ENCODE measurements around the gene CDC14A. TPM values are rescaled to one million over a fixed set of nuclear protein-coding genes. Genes with fewer than 3 reads are reported as not detected.

The CDC14A gene
- total and polyA plus RNA-seq, 2 of the 8 experiments (the other 6 are each of a cell fraction or from before 2014, with no cell fraction given): 3.2 to 8.9 TPM

GRCh38 chr1:100390531-100390930 lies 38.2 kb downstream of the CDC14A start:
- H3K27me3 ChIP-seq (replicated peaks in 1 of 4; ENCODE audit: control insufficient read depth in 3 of 4, extremely low read depth in 1 of 4, insufficient read depth in 3 of 4, low read length in 3 of 4): no peaks in the 10 kb centered on the region
- FAIRE-seq: no peak

More at GRCh38 chr1:100390531-100390930, 38.2 kb downstream of the CDC14A start:
- no peak for DNase-seq (ENCODE audit: low read depth in 1 of 2, low spot score in 2 of 2)
- H2AFZ ChIP-seq (ENCODE audit: low read length): no peak overlapping the region
- H2BK15ac ChIP-seq (ENCODE audit: low read length): no peak overlapping the region
- H3K27ac ChIP-seq (ENCODE audit: low read depth, low read length): no peak overlapping the region
- TF ChIP-seq NANOG (IDR thresholded peaks at IDR 0.05; ENCODE audit: insufficient read depth, low read depth, low read length, poor library complexity, severe bottlenecking): no peak
- no peak for TF ChIP-seq TEAD4 (IDR thresholded peaks at IDR 0.05; ENCODE audit: low read depth, low read length)
- TF ChIP-seq EZH2 (IDR thresholded peaks at IDR 0.05; ENCODE audit: low read depth, low read length, severe bottlenecking): no peak
- TF ChIP-seq FOSL1 (IDR thresholded peaks at IDR 0.05; ENCODE audit: insufficient read depth, low read depth, low read length): no peak
- TF ChIP-seq HDAC6 (IDR thresholded peaks at IDR 0.05; ENCODE audit: low read depth, low read length): no peak
- no peak for TF ChIP-seq HDAC2 (IDR thresholded peaks at IDR 0.05; ENCODE audit: borderline replicate concordance in 1 of 2, low read depth in 2 of 2, low read length in 2 of 2)
- TF ChIP-seq KDM1A (IDR thresholded peaks at IDR 0.05; ENCODE audit: borderline replicate concordance, low read length): no peak
- no peak overlapping the region for H2BK5ac ChIP-seq (ENCODE audit: low read depth, low read length)
- H3K14ac ChIP-seq (ENCODE audit: insufficient read length): no peak overlapping the region
- no peak overlapping the region for H3K9ac ChIP-seq (replicated peaks in 1 of 4; ENCODE audit: extremely low read depth in 1 of 4, low read depth in 3 of 4, low read length in 3 of 4)
- no peak overlapping the region for H2AK5ac ChIP-seq (ENCODE audit: low read depth, low read length)
- H3K4me3 ChIP-seq (ENCODE audit: extremely low read depth in 1 of 4, insufficient read depth in 2 of 4, low read depth in 3 of 4, low read length in 4 of 4): no peak overlapping the region
- H3K36me3 ChIP-seq (ENCODE audit: control insufficient read depth in 2 of 4, insufficient read depth in 4 of 4, low read length in 3 of 4): peaks cover 0 to 3% (median 0%) of the 10 kb centered on the region in 4 experiments; a peak in 1 of 8 replicates
- no peak overlapping the region for H3K23ac ChIP-seq (ENCODE audit: insufficient read length)
- no peaks in the 10 kb centered on the region; the same call in 1 of the 2 replicates for H3K79me1 ChIP-seq (ENCODE audit: low read depth, low read length)
- ChIA-PET CTCF (ENCODE audit: partially characterized antibody) (no interaction called here), POLR2A (ENCODE audit: partially characterized antibody) (no interaction called here)
- no peak overlapping the region for H3K4me2 ChIP-seq (ENCODE audit: insufficient read depth in 1 of 2, low read depth in 2 of 2, low read length in 2 of 2)
- no peak overlapping the region for H4K8ac ChIP-seq (ENCODE audit: extremely low read depth, insufficient read depth, low read length)
- H3K4me1 ChIP-seq (replicated peaks in 1 of 4; ENCODE audit: control insufficient read depth in 3 of 4, insufficient read depth in 4 of 4, low read length in 3 of 4): peaks cover 0 to 2% (median 0%) of the 10 kb centered on the region in 4 experiments; a peak in 1 of 7 replicates
- H3K4ac ChIP-seq (replicated peaks; ENCODE audit: insufficient read length, low read depth, low read length): no peak overlapping the region
- no peaks in the 10 kb centered on the region for H3K23me2 ChIP-seq (ENCODE audit: low read depth, low read length)
- 95% methylated on average over 2 of the region's 2 CpGs; no CpG with 5 or more reads in 1 of the 2 experiments for WGBS, 2 experiments (ENCODE audit: extremely low coverage in 1 of 2, insufficient coverage in 1 of 2, insufficient read length in 1 of 2, insufficient replicate concordance in 2 of 2, low coverage in 1 of 2, low lambda C conversion rate in 2 of 2, missing lambda C conversion rate in 1 of 2)
- H4K91ac ChIP-seq (replicated peaks; ENCODE audit: insufficient read length, low read length): no peak overlapping the region
- no peaks in the 10 kb centered on the region; a peak in 1 of 4 replicates for H3K79me2 ChIP-seq (ENCODE audit: control insufficient read depth in 1 of 2, insufficient read depth in 2 of 2, low read length in 2 of 2)
- no peak overlapping the region for H2BK12ac ChIP-seq (ENCODE audit: low read depth, low read length)
- no peak overlapping the region for H2BK120ac ChIP-seq (replicated peaks; ENCODE audit: low read depth, low read length)
- H3K56ac ChIP-seq (replicated peaks; ENCODE audit: insufficient read length, low read depth, low read length): no peak overlapping the region
- no peak overlapping the region for H2BK20ac ChIP-seq (ENCODE audit: low read length)
- no peak overlapping the region for H3K18ac ChIP-seq (ENCODE audit: extremely low read depth, low read length)
- no peaks in the 10 kb centered on the region for H4K20me1 ChIP-seq (replicated peaks in 1 of 2; ENCODE audit: control insufficient read depth in 1 of 2, insufficient read depth in 2 of 2, low read length in 2 of 2)
- H3K9me3 ChIP-seq (ENCODE audit: insufficient read depth in 2 of 2, low read depth in 1 of 2, low read length in 1 of 2): no peaks in the 10 kb centered on the region
- H4K5ac ChIP-seq (ENCODE audit: insufficient read length, low read depth, low read length): no peak overlapping the region

All from H1 (cell line).